DOHH2 (cell line): ENCODE data around the gene CNPY2.
"Not testable (repeated sequence)": the region's sequence is repeated elsewhere in the genome, so short reads cannot be mapped to it uniquely, and the experiment has no call there.

Experiments
- H3F3A ChIP-seq: fragments of 200-600 bp; sonication (generic), shearing (Covaris generic); 2 replicates; pipeline ENCODE4 v1.6.0; 2016; ENCODE audit warnings: antibody characterized with exemption, mild to moderate bottlenecking; ENCODE audit not compliant: control insufficient read depth, insufficient read depth
- H3K27ac ChIP-seq: fragments of 200-600 bp; sonication (generic); 2 replicates; pipeline ENCODE4 v1.5.1; 2014; ENCODE audit warnings: low read depth, mild to moderate bottlenecking, low read length, moderate library complexity
- H3K27me3 ChIP-seq: fragments of 200-600 bp; sonication (generic); 2 replicates; pipeline ENCODE4 v1.6.1; 2014; ENCODE audit warnings: mild to moderate bottlenecking, low read length, mixed read lengths; ENCODE audit not compliant: control insufficient read depth
- H3K36me3 ChIP-seq: fragments of 200-600 bp; sonication (generic); 2 replicates; pipeline ENCODE4 v1.6.1; 2014; ENCODE audit warnings: mild to moderate bottlenecking, low read length, moderate library complexity, mixed read lengths; ENCODE audit not compliant: control insufficient read depth
- H3K4me1 ChIP-seq: fragments of 200-600 bp; sonication (generic); 2 replicates; pipeline ENCODE4 v1.6.1; 2014; ENCODE audit warnings: mild to moderate bottlenecking, low read length, mixed read lengths; ENCODE audit not compliant: control insufficient read depth
- H3K4me2 ChIP-seq: fragments of 200-600 bp; sonication (generic); 2 replicates; pipeline ENCODE4 v1.6.0; 2014; ENCODE audit warnings: mild to moderate bottlenecking, low read length, moderate library complexity
- H3K4me3 ChIP-seq: fragments of 200-600 bp; sonication (generic); 2 replicates; pipeline ENCODE4 v1.5.1; 2014; ENCODE audit warnings: mild to moderate bottlenecking, low read length, mixed read lengths
- H3K79me2 ChIP-seq: fragments of 200-600 bp; sonication (generic); 2 replicates; pipeline ENCODE4 v1.6.1; 2014; ENCODE audit warnings: mild to moderate bottlenecking, low read length, mixed read lengths; ENCODE audit not compliant: control insufficient read depth
- H3K9me2 ChIP-seq: fragments of 200-600 bp; sonication (generic); replicated peaks from 2 replicates; pipeline ENCODE4 v1.6.1; 2014; ENCODE audit warnings: mild to moderate bottlenecking, low read length, mixed read lengths; ENCODE audit not compliant: control insufficient read depth
- H3K9me3 ChIP-seq: fragments of 200-600 bp; sonication (generic); 2 replicates; pipeline ENCODE4 v1.6.1; 2014; ENCODE audit warnings: antibody characterized with exemption, low read length, mixed read lengths; ENCODE audit not compliant: control insufficient read depth, insufficient read depth
- H4K20me1 ChIP-seq: fragments of 200-600 bp; sonication (generic); 2 replicates; pipeline ENCODE4 v1.6.0; 2014; ENCODE audit warnings: low read depth, mild to moderate bottlenecking, antibody characterized with exemption, low read length, moderate library complexity; ENCODE audit not compliant: control insufficient read depth, insufficient read depth
- CTCF ChIP-seq: fragments of 200-600 bp; sonication (generic); IDR thresholded peaks from one replicate; pipeline ENCODE4 v1.5.1; 2014; ENCODE audit warnings: antibody characterized with exemption, mild to moderate bottlenecking, low read depth, low read length; ENCODE audit not compliant: poor library complexity, severe bottlenecking
- EZH2phosphoT487 ChIP-seq: fragments of 200-600 bp; sonication (generic); IDR thresholded peaks from 2 replicates; pipeline ENCODE4 v1.6.1; 2017; ENCODE audit warnings: borderline replicate concordance, mild to moderate bottlenecking, antibody characterized with exemption, low read length, moderate library complexity, mixed read lengths

Gene CNPY2

GRCh38 chr12:56271031-56271430 is 44.8 kb downstream of the CNPY2 start:
- H3K36me3 ChIP-seq, result peaks cover 63% of the 10 kb centered on the region
- peaks cover 43% of the 10 kb centered on the region for H3F3A ChIP-seq
- H4K20me1 ChIP-seq, result no peaks in the 10 kb centered on the region

GRCh38 chr12:56267443-56268071 is 48.2 kb downstream of the CNPY2 start:
- H3K36me3 ChIP-seq, result peaks cover 29% of the 10 kb centered on the region
- no peaks in the 10 kb centered on the region for H3K27me3 ChIP-seq
- no peaks in the 10 kb centered on the region for H3K9me2 ChIP-seq
- H3K4me1 ChIP-seq, result peaks cover 14% of the 10 kb centered on the region
- peak overlapping the region; percentile 84 for H3K4me3 ChIP-seq
- H3K4me2 ChIP-seq, result peak overlapping the region; percentile 75
- H4K20me1 ChIP-seq, result no peaks in the 10 kb centered on the region
- no peak for TF ChIP-seq EZH2phosphoT487
- TF ChIP-seq CTCF, result no peak
- H3F3A ChIP-seq, result peaks cover 33% of the 10 kb centered on the region
- no peaks in the 10 kb centered on the region for H3K79me2 ChIP-seq
- H3K27ac ChIP-seq, result 0 out of 2 replicates have a peak overlapping the region, but pooled peaks have one; percentile 67
- H3K9me3 ChIP-seq, result no peaks in the 10 kb centered on the region

More at GRCh38 chr12:56271031-56271430, 44.8 kb downstream of the CNPY2 start:
- Histone ChIP-seq H3K4me3 (no peak overlapping the region), H3K4me1 (peaks cover 14% of the 10 kb centered on the region), H3K9me2 (no peaks in the 10 kb centered on the region), H3K4me2 (no peak overlapping the region), H3K79me2 (no peaks in the 10 kb centered on the region), H3K27ac (no peak overlapping the region), H3K27me3 (no peaks in the 10 kb centered on the region), H3K9me3 (no peaks in the 10 kb centered on the region)
- no peak for TF ChIP-seq EZH2phosphoT487
- peak; percentile 59 for TF ChIP-seq CTCF

DNA sequence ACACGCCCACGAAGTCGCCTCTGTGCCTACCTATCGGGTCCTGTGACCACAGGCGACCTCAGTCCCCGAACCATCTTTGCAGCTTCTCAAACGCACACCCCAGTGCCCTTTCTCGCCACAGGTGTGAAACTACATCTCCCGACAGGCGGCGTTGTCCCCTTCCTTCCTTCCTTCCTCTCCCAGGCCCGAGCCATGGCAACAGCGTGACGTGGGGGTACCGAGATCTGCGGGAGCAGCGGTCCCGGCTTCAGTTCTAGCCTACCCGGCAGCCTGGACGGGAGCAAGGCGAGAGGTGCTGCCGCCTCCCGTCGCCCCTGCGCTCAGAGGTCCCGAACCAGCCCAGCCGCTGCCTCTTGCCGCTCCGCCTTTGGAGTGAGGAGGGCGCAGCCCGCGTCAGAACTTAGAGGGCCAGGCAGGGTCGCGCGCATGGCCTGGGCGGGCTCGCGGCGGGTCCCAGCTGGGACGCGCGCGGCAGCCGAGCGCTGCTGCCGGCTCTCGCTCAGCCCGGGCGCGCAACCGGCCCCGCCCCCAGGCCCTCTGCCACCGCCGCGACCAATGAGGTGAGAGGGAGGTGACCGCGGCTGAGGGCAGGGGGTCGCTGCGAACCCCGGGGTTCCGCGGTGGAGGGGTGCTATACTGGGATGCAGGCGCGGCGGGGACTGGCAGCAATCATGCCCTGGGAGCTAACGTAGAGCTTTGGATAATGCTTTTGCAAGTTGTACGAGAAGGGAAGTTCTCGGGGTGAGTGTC is 48.9 kb downstream of the CNPY2 start, which contains the start of gene COQ10A:
TSS of gene COQ10A (plus strand) at position 250 of the 750 bp plus-strand sequence. CDS start at position 427, 177 bp downstream.
- peak within 1 kb of the TSS; percentile 67 for H3K27ac ChIP-seq
- H4K20me1 ChIP-seq, result no peaks in the 10 kb centered on the region
- H3K36me3 ChIP-seq, result peaks cover 23% of the 10 kb centered on the region
- no peaks in the 10 kb centered on the region for H3K79me2 ChIP-seq
- peaks cover 14% of the 10 kb centered on the region for H3K4me1 ChIP-seq
- H3F3A ChIP-seq, result peaks cover 31% of the 10 kb centered on the region
- no peaks in the 10 kb centered on the region for H3K9me2 ChIP-seq
- peak within 1 kb of the TSS; percentile 75 for H3K4me2 ChIP-seq
- no peak for TF ChIP-seq EZH2phosphoT487
- peak; percentile 58 for TF ChIP-seq CTCF
- no peaks in the 10 kb centered on the region for H3K9me3 ChIP-seq
- peak within 1 kb of the TSS; percentile 84 for H3K4me3 ChIP-seq
- H3K27me3 ChIP-seq, result no peaks in the 10 kb centered on the region

DNA sequence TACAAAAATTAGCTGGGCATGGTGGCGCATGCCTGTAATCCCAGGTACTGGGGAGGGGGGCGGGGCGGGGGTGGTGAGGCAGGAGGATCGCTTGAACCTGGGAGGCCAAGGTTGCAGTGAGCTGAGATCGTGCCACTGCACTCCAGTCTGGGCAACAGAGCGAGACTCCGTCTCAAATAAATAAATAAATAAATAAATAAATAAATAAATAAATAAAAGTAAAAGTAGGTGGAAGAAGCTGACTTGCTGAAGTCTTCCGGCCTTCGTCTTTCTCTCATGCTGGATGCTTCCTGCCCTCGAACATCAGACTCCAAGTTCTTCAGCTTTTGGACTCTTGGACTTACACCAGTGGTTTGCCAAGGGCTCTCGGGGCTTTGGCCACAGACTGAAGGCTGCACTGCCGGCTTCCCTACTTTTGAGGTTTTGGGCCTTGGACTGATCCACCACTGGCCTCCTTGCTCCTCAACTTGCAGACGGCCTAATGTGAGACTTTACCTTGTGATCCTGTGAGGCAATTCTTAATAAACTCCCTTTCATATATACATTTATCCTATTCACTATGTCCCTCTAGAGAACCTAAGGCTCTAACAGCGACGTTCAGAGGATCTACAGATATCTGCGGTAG is 49.6 kb downstream of the CNPY2 start:
- Histone ChIP-seq H3F3A (peaks cover 28% of the 10 kb centered on the region), H3K4me1 (peaks cover 14% of the 10 kb centered on the region), H3K4me3 (peak overlapping the region; percentile 84), H3K27ac (peak overlapping the region; percentile 67), H3K36me3 (peaks cover 16% of the 10 kb centered on the region), H3K4me2 (peak overlapping the region; percentile 75)
- not testable (repeated sequence) for H3K79me2 ChIP-seq, H3K27me3 ChIP-seq, H3K9me2 ChIP-seq, H3K9me3 ChIP-seq, H4K20me1 ChIP-seq
